ENCODE data around the gene PRKCE.

PRKCE gene

DNA sequence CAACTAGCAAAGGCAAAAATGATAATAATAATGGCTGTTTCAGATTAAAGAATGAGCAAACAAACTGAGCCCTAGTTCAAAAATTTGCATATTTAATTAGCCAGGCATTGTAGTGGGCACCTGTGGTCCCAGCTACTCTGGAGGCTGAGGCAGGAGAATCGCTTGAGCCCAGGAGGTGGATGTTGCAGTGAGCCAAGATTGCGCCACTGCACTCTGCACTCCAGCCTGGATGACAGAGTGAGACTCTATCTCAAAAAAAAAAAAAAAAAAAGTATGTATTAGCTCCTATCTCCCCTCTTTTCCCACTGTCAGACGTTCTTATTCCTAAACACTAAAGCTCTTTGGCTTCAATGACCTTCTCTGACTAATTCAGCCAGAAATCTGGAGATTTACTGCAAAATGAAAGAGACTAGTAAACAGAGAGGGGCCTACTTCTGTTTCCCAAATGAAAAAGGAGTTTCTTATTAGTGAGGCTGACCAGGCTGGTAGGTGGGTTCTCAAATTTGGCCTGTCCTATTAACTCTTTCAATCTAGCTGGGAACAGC is 36.5 kb upstream of the PRKCE start:
- Histone ChIP-seq H3K9me3 (ENCODE audit: control insufficient read depth, low read length) (no peaks in the 10 kb centered on the region), H3K27ac (ENCODE audit: low read depth, low read length, severe bottlenecking) (no peak overlapping the region), H3K36me3 (ENCODE audit: control insufficient read depth, insufficient read depth, low read length) (no peaks in the 10 kb centered on the region), H3K4me3 (ENCODE audit: extremely low read depth, insufficient read depth, low read length, poor library complexity, severe bottlenecking) (no peak overlapping the region), H3K4me1 (ENCODE audit: control insufficient read depth, insufficient read depth, low read length, poor library complexity, severe bottlenecking) (peaks cover 9% of the 10 kb centered on the region)
- WGBS, 2 experiments (ENCODE audit: insufficient coverage in 2 of 2): no CpG with 5 or more reads among the region's 3 CpGs

DNA sequence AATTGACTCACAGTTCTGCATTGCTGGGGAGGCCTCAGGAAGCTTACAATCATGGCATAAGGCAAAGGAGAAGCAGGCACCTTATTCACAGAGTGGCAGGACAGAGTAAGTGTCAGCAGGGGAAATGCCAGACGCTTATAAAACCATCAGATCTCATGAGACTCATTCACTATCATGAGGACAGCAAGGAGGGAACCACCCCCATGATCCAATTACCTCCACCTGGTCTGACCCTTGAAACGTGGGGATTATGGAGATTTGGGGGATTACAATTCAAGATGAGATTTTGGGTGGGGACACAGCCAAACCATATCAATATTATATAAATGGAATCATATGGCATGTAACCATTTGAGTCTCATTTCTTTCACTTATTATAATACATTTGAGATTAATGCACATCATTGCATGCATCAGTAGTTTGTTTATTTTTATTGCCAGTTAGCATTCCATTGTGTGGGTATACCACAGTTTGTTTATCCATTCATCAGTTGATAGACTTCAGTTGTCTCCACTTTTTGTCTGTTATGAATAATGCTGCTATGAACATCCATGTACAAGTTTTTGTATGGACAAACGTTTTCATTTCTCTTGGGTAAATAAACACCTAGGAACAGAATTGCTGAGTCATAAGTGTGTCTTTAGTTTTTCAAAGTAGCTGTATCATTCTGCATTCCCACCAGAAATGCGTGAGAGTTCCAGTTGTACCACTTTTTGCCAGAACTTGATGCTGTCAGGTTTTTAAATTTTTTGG is 34.6 kb upstream of the PRKCE start:
- WGBS, 2 experiments (ENCODE audit: insufficient coverage in 2 of 2): 50 to 73% methylated on average over 1 to 2 of the region's 4 CpGs
- no peak overlapping the region for H3K27ac ChIP-seq (ENCODE audit: low read depth, low read length, severe bottlenecking)
- no peak overlapping the region for H3K4me3 ChIP-seq (ENCODE audit: extremely low read depth, insufficient read depth, low read length, poor library complexity, severe bottlenecking)
- H3K4me1 ChIP-seq (ENCODE audit: control insufficient read depth, insufficient read depth, low read length, poor library complexity, severe bottlenecking): peaks cover 2% of the 10 kb centered on the region
- no peaks in the 10 kb centered on the region for H3K36me3 ChIP-seq (ENCODE audit: control insufficient read depth, insufficient read depth, low read length)
- H3K9me3 ChIP-seq (ENCODE audit: control insufficient read depth, low read length): no peaks in the 10 kb centered on the region

DNA sequence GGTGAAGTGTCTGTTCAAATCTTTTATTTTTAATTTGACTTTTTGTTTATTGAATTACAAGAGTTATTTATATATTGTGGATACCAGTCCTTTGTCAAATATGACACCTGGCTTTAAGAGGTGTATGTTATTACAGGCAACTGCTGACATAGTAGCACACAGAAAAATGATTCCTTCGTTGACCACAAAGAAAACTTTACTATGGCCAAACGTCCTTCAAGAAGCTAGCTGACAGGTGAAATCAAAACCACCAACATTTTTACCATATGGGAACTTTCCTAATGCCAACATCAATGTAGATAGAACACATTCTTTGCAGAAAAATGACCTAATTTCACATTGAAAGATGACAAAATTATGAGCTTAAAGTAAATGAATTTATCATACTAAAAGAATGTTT is 34.0 kb upstream of the PRKCE start:
- Histone ChIP-seq H3K27ac (ENCODE audit: low read depth, low read length, severe bottlenecking) (no peak overlapping the region), H3K4me3 (ENCODE audit: extremely low read depth, insufficient read depth, low read length, poor library complexity, severe bottlenecking) (no peak overlapping the region), H3K36me3 (ENCODE audit: control insufficient read depth, insufficient read depth, low read length) (no peaks in the 10 kb centered on the region), H3K9me3 (ENCODE audit: control insufficient read depth, low read length) (no peaks in the 10 kb centered on the region), H3K4me1 (ENCODE audit: control insufficient read depth, insufficient read depth, low read length, poor library complexity, severe bottlenecking) (no peaks in the 10 kb centered on the region)
- 100% methylated on average over 1 of the region's 2 CpGs; no CpG with 5 or more reads in 1 of the 2 experiments for WGBS, 2 experiments (ENCODE audit: insufficient coverage in 2 of 2)

DNA sequence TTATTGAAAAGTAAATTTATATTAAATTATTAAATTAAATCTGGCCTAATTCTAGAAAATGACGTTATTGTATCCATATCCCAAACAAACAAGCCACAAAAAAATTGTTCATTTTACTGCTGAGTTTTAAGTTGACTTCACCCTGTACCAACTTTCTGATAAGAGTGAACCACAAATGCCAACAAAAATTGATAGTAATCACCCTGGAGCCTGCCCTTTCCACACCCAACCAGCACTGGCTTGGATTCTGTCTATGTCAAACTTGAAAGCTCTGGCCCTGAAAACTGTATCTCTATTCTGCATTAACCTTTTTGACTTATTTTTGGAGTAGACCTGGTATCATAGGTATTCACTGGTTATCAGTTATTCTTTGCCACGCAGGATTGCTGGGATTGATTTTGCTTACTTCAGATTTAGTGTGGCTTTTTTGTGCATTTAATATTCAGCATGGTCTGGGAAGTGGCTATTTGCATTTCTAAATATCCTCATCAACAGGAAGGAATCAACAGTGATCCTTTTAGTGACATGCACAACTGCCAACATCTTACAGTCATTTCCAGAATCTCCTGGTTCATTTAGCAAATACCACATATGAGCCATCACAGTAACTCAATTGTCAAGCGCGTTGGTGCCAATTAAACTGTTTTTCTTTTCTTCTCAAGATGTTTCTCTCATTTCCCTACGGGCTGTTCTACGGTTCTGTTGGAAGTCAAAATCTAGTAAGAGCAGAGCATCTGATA is 29.0 kb upstream of the PRKCE start:
- WGBS, 2 experiments (ENCODE audit: insufficient coverage in 2 of 2): 100% methylated on average over 1 to 2 of the region's 6 CpGs

DNA sequence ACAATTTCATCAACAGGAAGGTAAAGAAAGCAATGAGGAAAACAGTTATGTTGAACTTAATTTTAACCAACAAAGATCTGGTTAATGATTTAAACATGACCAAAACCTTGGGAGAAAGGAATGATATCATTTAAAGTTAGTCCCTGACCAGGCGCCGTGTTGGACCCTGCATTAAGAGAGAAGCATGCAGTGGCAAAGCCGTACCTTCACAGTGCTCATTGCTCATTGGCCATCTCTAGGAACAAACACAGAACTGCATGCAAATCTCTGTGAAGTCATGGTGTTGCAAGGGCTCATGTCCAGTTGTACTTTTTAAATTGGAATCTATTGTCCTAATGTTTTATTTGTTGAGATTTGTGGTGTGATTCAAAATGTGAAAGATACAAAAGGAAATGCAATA is 28.4 kb upstream of the PRKCE start:
- Histone ChIP-seq H3K4me1 (ENCODE audit: control insufficient read depth, insufficient read depth, low read length, poor library complexity, severe bottlenecking) (no peaks in the 10 kb centered on the region), H3K9me3 (ENCODE audit: control insufficient read depth, low read length) (no peaks in the 10 kb centered on the region), H3K27ac (ENCODE audit: low read depth, low read length, severe bottlenecking) (no peak overlapping the region), H3K4me3 (ENCODE audit: extremely low read depth, insufficient read depth, low read length, poor library complexity, severe bottlenecking) (no peak overlapping the region), H3K36me3 (ENCODE audit: control insufficient read depth, insufficient read depth, low read length) (no peaks in the 10 kb centered on the region)
- WGBS, 2 experiments (ENCODE audit: insufficient coverage in 2 of 2): 85 to 91% methylated on average over 3 of the region's 3 CpGs

More for the DNA sequence above, 29.0 kb upstream of the PRKCE start:
- Histone ChIP-seq H3K36me3 (ENCODE audit: control insufficient read depth, insufficient read depth, low read length) (no peaks in the 10 kb centered on the region), H3K27ac (ENCODE audit: low read depth, low read length, severe bottlenecking) (no peak overlapping the region), H3K9me3 (ENCODE audit: control insufficient read depth, low read length) (no peaks in the 10 kb centered on the region), H3K4me3 (ENCODE audit: extremely low read depth, insufficient read depth, low read length, poor library complexity, severe bottlenecking) (no peak overlapping the region), H3K4me1 (ENCODE audit: control insufficient read depth, insufficient read depth, low read length, poor library complexity, severe bottlenecking) (no peaks in the 10 kb centered on the region)

DNA sequence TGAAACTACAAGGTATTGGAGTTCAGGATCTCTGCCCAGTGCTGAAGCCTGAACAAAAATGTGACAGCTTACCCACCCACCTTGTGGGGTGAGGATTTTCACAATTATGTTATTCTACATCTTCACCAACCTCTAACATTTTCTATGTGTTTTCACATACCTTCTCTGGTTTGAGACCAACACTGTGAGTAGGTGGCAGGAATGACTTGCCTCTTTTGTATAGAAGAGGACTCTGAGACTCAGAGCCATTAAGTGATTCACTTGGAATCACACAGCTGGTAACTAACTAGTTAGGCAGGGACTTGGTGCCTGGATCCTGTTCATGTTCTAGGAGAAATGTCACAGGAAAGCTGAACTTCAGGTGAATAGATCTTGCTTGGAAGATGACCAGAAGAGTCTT is 25.7 kb upstream of the PRKCE start:
- H3K4me3 ChIP-seq (ENCODE audit: extremely low read depth, insufficient read depth, low read length, poor library complexity, severe bottlenecking): no peak overlapping the region

DNA sequence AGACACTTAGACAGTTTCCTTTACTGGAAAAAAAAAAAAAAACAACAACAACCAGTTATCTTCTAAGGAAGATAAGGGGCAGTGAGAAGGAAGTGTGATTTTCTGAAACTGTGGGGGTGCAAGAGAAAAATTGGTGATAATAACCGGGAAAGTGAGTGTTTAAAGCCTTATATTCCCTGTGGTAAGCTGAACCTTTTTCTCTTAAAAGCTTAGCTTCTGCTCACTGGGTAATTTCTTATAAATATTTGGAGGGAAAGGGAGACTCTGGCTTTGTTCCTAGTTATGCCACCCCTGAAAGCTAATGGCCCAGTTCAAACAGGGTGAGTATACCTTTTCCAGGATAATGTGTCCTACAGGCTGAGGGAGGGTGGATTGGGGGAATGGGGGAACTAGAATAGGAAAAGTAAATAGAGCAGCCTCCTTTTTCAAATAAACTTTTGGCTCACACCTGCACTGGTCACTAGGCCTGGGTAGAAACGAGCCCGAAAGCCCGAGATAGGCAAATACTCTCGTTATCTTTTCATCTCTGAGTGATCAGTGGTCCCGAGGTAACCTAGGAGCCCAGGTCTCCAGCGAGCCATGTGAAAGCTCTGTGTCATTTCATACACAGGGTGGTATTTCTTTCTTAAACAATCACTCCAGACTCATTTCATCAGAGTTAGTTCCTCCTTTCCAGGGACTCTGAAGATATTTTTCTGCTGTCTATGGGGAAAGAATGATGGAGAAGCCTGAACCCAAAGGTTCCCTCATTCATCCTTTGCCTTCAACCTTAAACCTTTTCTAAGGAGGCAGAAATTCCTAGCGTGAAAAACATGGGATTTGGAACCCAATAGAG is 24.9 kb upstream of the PRKCE start:
- Histone ChIP-seq H3K4me3 (ENCODE audit: extremely low read depth, insufficient read depth, low read length, poor library complexity, severe bottlenecking) (no peak overlapping the region), H3K27ac (ENCODE audit: low read depth, low read length, severe bottlenecking) (no peak overlapping the region)
- WGBS, 2 experiments (ENCODE audit: insufficient coverage in 2 of 2): 83 to 86% methylated on average over 5 to 7 of the region's 8 CpGs

More for the DNA sequence above, 25.7 kb upstream of the PRKCE start:
- H3K4me1 ChIP-seq (ENCODE audit: control insufficient read depth, insufficient read depth, low read length, poor library complexity, severe bottlenecking): no peaks in the 10 kb centered on the region
- H3K9me3 ChIP-seq (ENCODE audit: control insufficient read depth, low read length): no peaks in the 10 kb centered on the region
- H3K36me3 ChIP-seq (ENCODE audit: control insufficient read depth, insufficient read depth, low read length): no peaks in the 10 kb centered on the region
- H3K27ac ChIP-seq (ENCODE audit: low read depth, low read length, severe bottlenecking): no peak overlapping the region

DNA sequence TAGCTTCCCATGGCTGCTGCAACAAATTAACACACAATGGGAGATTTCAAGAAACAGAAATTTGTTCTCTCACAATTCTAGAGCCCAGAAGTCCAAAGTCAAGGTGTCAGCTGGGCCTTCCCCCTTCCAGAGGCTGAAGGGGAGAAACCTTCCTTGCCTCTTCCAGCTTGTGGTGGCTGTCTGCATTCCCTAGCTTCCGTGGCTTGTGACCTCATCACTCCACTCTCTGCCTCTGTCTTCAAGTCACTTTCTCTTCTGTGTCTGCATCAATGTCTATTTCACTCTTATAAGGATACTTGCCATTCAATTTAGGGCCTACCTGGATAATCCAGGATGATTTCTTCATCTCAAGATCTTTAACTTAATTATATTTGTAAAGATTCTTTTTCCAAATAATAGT is 23.6 kb upstream of the PRKCE start:
- H3K4me3 ChIP-seq (ENCODE audit: extremely low read depth, insufficient read depth, low read length, poor library complexity, severe bottlenecking): no peak overlapping the region
- no peak overlapping the region for H3K27ac ChIP-seq (ENCODE audit: low read depth, low read length, severe bottlenecking)
- H3K36me3 ChIP-seq (ENCODE audit: control insufficient read depth, insufficient read depth, low read length): no peaks in the 10 kb centered on the region
- no peaks in the 10 kb centered on the region for H3K4me1 ChIP-seq (ENCODE audit: control insufficient read depth, insufficient read depth, low read length, poor library complexity, severe bottlenecking)
- H3K9me3 ChIP-seq (ENCODE audit: control insufficient read depth, low read length): no peaks in the 10 kb centered on the region
- 83% methylated on average over 1 of the region's 1 CpG; no CpG with 5 or more reads in 1 of the 2 experiments for WGBS, 2 experiments (ENCODE audit: insufficient coverage in 2 of 2)

More for the DNA sequence above, 24.9 kb upstream of the PRKCE start:
- no peaks in the 10 kb centered on the region for H3K9me3 ChIP-seq (ENCODE audit: control insufficient read depth, low read length)
- H3K36me3 ChIP-seq (ENCODE audit: control insufficient read depth, insufficient read depth, low read length): no peaks in the 10 kb centered on the region
- no peaks in the 10 kb centered on the region for H3K4me1 ChIP-seq (ENCODE audit: control insufficient read depth, insufficient read depth, low read length, poor library complexity, severe bottlenecking)

DNA sequence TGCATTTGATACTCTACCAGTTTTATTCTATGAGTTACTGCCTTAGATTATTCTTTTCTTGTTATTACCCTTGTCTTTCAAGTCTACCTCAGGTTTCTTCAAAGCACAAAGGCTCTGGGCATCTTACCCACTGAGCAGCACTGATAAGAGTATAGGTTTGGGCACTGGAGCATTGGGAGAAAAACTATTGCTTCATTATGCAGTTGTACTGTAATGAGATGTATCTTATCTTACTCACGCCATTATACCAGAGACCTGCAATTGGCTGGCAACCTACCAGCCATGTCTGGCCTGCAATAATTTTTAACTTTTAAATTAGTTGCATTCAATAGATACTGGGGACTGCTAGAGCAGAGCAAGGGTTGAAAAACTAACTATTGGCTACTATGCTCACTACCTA is 21.5 kb upstream of the PRKCE start:
- 89% methylated on average over 1 of the region's 1 CpG; no CpG with 5 or more reads in 1 of the 2 experiments for WGBS, 2 experiments (ENCODE audit: insufficient coverage in 2 of 2)
- no peaks in the 10 kb centered on the region for H3K9me3 ChIP-seq (ENCODE audit: control insufficient read depth, low read length)
- no peak overlapping the region for H3K4me3 ChIP-seq (ENCODE audit: extremely low read depth, insufficient read depth, low read length, poor library complexity, severe bottlenecking)
- no peak overlapping the region for H3K27ac ChIP-seq (ENCODE audit: low read depth, low read length, severe bottlenecking)
- no peaks in the 10 kb centered on the region for H3K36me3 ChIP-seq (ENCODE audit: control insufficient read depth, insufficient read depth, low read length)
- H3K4me1 ChIP-seq (ENCODE audit: control insufficient read depth, insufficient read depth, low read length, poor library complexity, severe bottlenecking): no peaks in the 10 kb centered on the region

DNA sequence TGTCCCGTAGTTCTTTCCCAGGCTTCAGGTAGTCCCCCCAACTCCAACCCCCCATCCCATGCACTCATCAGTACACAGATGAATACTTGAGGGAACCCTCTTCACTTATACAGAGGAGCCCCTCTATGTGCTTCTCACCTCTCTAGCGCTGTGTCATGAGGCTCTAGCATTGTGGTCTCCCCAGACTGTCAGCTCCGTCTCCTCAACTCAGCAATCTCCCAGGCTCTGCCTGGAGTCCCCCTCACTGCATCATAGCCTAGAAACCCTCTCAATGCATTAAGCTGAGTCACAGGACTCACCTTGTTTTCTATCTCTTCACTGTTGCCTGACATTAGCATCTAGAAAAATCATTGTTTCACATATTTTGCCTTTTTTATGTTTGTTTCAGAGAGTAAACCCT is 20.2 kb upstream of the PRKCE start:
- Histone ChIP-seq H3K4me1 (ENCODE audit: control insufficient read depth, insufficient read depth, low read length, poor library complexity, severe bottlenecking) (no peaks in the 10 kb centered on the region), H3K36me3 (ENCODE audit: control insufficient read depth, insufficient read depth, low read length) (no peaks in the 10 kb centered on the region), H3K9me3 (ENCODE audit: control insufficient read depth, low read length) (no peaks in the 10 kb centered on the region), H3K4me3 (ENCODE audit: extremely low read depth, insufficient read depth, low read length, poor library complexity, severe bottlenecking) (no peak overlapping the region), H3K27ac (ENCODE audit: low read depth, low read length, severe bottlenecking) (no peak overlapping the region)
- 96 to 100% methylated on average over 3 of the region's 3 CpGs for WGBS, 2 experiments (ENCODE audit: insufficient coverage in 2 of 2)
